ENCODE results near the gene DSP.

GRCh38 chr6:7496266-7496875, 45.1 kb upstream of the DSP start:
- TF ChIP-seq CTCF (IDR thresholded peaks at IDR 0.05; ENCODE audit: low read depth, low read length) (no peak), EZH2phosphoT487 (IDR thresholded peaks at IDR 0.05; ENCODE audit: low read depth) (no peak)

Data from OCI-LY3 (cell line).